Fibroblast of lung (primary cell): ENCODE measurements around the gene GAREM2.

ENCODE experiments used
- CTCF ChIP-seq, 2 donors: IDR thresholded peaks in 1 of 2; conservative IDR thresholded peaks in 1 of 2; 1 replicate in 1 of 2; 2 replicates in 1 of 2; pipeline ENCODE4 v1.5.1; 2011 to 2012; ENCODE audit warnings: low read length in 2 of 2, control low read depth in 1 of 2, inconsistent platforms in 1 of 2, low read depth in 1 of 2, mild to moderate bottlenecking in 1 of 2
- EZH2 ChIP-seq: IDR thresholded peaks from 2 replicates; pipeline ENCODE4 v1.5.1; 2012; ENCODE audit warnings: low read length, control low read depth, mild to moderate bottlenecking; ENCODE audit errors: missing control alignments

DNA sequence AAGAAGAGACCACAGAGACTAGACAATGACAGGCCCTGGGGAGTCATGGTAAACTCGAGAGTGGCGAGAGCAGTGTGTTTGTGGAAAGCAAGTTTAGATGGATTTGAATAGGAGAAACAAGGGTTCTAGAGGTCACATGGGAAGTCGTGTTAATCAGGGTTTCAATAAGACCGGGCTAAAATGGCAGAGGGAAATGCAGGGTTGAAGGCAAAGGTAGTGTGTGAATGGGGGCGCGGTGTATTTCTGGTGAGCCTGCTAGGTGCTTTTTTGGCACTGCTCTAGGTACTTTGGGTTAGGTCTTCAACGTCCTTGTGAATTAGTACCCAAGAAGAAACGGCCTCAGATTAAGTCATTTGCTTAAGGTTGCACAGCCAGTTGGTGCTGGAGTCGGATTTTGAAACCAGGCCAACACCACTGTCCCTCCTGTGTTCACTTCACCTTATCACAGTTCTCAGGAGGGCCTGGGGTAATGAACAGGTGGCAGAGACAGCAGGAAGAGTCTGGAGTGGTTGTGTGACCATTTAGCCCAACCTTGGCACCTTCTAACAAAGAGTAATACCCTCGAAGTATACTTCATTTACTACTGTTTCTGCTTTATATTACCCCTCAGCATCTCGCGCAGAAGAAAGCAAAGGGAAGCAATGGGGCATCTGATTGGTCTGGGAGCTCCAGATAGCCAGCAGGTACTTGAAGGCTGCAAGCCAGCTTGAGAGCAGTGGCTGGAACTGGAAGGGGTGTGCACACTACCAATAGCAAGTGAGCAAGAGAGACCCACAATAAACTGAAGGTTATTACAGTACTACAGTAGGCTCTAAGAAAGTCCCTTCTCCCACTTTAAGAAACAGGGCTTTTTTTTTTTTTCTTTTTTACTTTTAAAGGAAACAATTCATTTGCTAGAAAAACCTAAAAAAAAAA, 33.4 kb upstream of the GAREM2 start:
- TF ChIP-seq CTCF (conservative IDR thresholded peaks at IDR 0.05 in 1 of 2, IDR thresholded peaks at IDR 0.05 in 1 of 2; ENCODE audit: low read depth in 1 of 2, low read length in 2 of 2) (no peak), EZH2 (no peak)
